HG02623 (cell line): Measurements from ENCODE around the gene KRT222.

Experiments
- ATAC-seq: cut with Tn5 transposase; IDR thresholded peaks from one replicate; pipeline ENCODE4 v1.9.1; 2021; ENCODE audit warnings: moderate library complexity; ENCODE audit not compliant: unreplicated experiment

The KRT222 gene

DNA sequence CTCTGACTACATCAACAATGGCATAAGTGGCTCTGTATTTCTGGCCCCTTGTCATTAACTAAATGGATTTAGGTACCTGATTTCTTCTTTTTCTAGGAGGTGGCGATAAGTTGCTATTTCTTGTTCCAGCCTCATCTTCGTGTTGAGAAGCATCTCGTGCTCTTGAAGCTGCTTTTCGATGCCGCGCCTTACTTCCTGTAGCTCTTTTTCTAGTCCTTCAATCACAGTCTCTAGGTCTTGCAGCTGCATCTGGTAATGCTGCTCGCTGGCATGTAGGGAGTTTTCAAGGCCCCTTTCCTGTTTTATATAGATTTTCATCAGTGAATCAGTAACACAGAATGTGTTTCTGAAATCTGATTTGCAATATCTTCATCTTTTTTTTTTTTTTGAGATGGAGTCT, 5.1 kb downstream of the KRT222 start:
- ATAC-seq = no peak

- no peak for ATAC-seq
These were observed 6.6 kb downstream of the KRT222 start for GRCh38 chr17:40658396-40658795.

DNA sequence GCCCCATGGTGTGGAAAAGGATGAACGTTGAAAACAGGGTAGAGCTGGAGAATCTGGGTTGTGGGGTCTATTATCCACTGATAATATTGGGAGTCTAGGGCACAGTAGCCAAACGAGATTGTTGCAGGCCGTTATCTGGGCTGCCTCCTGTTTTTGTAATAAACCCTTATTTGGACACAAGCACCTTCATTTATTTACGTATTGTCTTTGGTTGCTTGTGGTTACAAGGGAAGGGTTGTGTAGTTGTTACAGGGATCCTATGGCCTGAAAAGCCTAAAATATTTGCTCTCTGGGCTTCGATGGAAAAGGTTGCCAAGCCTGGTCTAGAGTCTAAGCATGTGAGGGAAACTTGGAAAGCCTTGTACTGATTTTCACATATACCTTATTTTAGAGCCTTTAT, 13.0 kb downstream of the KRT222 start:
- ATAC-seq = no peak

DNA sequence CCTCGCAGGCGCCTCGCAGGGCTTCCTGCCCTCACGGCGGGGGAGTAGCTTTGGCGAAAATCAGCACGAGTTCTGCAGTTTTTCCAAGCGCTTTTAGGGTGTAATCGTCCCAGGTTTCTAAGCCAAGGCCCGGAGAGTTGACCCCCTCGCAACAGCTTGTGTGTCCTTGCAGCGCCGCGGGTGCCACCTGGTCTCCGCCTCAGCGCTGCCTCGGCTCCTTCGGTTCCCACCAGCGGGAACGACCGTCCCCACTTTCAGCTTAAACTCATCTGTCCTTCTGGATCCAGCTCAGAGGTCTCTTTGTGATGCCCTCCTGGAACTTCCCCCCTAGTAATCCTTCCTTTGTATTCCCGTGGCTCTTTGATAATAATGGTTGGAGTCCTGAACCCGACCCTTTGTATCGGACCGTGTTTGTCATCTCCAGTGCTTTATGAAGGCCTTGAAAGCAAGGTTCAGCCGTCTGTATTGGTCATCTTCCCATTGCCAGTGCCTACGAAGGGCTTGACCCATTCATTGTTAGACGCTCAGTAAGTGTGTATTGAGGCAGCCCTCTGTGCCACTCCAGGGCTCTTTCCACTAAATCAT, 16.5 kb downstream of the KRT222 start:
- peak; percentile 22 for ATAC-seq

GRCh38 chr17:40647624-40648383, 17.2 kb downstream of the KRT222 start, which contains the start of gene SMARCE1:
TSS of gene SMARCE1 (minus strand) at chr17:40647818. CDS start at chr17:40645802, 2,016 bp downstream.
- peak; percentile 54 for ATAC-seq

GRCh38 chr17:40646791-40647623, 18.0 kb downstream of the KRT222 start:
- peak; percentile 18 for ATAC-seq

GRCh38 chr17:40645943-40646342, 19.0 kb downstream of the KRT222 start:
- no peak for ATAC-seq

DNA sequence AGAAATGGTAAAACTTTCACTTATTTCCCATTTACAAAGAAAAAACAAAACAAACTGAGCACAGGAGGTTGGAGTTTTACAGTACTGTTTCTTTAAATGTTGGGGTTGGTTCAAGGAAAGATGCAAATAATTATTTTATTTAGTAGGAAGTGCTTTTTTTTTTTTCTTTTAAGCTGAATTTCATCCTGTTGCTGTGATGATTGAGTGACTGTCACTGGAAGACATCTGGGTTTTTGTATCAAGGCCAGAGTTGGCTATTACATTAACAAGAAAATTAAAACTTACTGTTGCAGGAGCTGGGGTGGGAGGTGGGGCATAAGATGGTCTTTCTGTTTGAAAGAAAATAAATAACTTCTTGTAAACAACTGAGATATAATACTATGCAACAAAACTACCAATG, 19.7 kb downstream of the KRT222 start:
- no peak for ATAC-seq

GRCh38 chr17:40637931-40638330, 27.0 kb downstream of the KRT222 start:
- no peak for ATAC-seq

DNA sequence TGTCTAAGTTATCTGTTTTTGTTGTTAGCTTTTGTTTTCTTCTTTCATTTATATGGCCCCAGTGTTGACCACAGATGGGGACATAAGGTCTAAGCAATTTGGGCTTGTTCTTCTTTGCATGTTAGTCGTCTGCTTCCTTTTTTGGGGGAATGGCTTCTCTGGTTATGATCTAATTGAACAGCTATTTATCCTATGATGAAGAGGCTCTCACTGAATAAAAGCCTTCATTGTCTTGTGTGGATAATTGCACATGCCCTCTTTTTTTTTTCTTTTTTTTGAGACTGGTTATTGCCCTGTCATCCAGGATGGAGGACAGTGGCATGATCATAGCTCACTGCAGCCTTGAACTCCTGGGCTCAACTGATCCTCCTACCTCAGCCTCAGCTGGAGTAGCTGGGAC, 31.1 kb downstream of the KRT222 start:
- no peak for ATAC-seq

GRCh38 chr17:40632216-40632615, 32.8 kb downstream of the KRT222 start:
- no peak for ATAC-seq

DNA sequence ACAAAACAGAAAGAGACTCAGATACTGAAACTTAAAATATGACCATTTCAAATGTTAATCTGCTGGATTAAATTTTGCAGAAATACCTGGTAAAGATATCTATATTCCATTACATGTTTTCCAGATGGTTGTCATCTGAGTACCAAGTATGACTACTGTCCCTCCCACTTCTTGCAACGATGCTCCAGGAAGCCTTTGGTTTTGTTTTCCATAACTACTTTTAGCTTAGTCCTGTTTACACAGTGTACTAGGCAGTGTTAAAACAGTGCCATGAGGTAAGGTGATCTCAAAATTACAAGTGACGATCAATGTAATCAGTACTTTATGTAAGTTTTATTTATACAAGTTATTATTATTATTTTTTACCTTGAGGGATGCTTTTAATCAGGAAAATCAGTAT, 35.1 kb downstream of the KRT222 start:
- no peak for ATAC-seq

GRCh38 chr17:40625311-40625710, 39.7 kb downstream of the KRT222 start:
- ATAC-seq = no peak

DNA sequence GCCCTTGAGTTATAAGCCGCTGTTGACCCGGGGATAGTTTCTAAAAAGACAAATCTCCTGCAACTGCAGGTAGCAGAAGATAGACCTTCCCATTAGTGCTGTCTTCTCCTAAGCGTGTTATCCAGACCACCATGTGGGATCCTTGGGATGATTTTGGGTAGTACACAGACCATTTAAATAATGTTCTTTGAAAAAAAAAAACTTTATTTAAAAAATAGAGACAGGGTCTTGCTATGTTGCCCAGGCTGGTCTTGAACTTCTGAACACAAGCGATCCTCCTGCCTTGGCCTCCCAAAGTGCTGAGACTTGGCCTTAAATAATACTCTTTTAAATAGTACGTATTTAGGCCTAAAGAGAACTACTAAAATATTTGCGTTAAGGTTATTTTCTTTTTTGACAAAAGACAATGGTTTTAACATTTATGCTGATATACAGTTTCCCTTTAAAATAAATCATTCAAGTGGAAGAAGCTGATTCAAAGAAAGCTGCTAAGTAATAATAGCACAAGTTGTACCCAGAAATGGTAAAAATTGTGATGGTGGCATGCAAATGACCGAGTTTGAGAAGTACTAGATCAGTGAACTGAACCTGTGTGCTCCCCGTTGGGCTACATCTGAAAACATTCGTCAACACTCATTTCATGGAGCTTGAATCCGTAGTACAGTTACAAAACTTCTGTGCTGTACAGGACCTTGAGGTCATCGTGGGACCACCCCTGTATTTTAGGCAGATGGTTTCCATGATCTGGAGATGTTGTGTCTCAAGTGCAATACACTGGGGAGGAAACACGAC, 41.4 kb downstream of the KRT222 start:
- ATAC-seq = no peak

GRCh38 chr17:40622509-40622928, 42.5 kb downstream of the KRT222 start:
- ATAC-seq = no peak

DNA sequence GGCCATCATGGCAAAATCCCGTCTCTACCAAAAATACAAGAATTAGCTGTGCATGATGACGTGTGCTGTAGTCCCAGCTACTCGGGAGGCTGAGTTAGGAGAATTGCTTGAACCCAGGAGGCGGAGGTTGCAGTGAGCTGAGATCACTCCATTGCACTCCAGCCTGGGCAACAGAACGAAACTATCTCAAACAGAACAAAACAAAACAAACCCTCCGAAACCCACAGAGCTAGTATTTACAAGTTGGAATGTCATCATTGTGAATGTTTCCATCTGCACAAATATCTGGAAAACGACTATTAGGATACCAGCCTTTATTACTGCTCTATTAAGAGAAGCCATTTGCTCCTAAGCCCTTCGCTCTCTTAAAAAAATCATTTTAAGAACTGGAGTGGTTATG, 43.4 kb downstream of the KRT222 start:
- ATAC-seq = no peak

DNA sequence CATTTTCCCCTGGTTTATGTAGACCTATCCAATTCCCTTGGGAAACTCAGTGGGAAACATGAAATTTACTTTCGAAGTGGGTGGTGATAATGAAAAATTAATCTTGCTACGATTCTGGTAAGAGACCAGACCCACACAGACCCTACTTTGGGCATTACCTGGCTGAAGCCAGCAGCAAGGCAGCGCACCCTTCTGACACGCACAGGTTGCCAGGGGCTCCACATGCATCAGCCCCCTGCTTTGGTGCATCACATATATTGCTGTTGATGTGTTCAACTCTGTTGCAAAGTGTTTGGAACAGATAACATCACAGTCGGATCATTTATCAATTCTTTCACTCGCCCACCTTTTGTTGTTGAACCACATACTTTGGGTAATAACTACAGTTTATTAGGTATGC, 44.0 kb downstream of the KRT222 start:
- ATAC-seq = no peak

DNA sequence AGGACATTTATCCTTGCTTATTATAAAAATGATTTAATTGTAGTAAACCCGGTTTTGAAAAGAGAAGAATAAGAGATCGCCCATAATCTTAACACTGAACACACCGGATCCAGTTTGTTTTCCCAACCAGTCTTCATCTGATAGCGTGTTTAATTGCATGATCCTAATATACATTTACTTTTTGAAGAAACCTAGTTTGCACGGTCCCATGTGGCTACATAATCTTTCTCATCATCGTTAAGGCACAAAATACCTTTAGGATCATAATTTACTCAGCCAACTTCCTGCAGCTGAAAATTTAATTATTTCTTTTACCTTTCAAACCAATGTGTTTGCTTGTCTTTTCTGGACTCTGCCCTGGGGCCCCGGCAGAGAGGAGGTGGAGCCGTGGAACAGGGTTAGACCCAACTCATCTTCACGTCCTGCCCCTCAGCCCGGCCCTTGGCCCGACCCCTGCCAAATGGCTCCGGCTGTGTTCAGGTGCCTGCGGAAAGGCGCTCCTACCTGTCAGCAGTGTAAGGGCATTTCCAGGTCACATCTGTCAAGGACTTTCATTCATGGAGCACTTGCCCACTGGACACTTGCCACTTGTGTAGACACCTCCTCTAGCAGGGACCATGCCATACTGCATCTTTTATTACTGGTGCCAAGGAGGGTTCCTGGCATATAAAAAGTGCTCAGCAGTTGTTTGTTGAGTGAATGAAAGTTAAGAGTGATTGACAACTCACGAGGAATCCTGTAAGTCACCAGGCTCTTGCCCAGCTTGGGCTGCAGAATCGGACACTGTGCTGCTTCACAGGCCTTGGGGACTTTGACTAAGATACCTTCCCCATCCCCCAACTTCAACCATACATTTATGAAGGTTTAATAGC, 46.0 kb downstream of the KRT222 start:
- no peak for ATAC-seq

DNA sequence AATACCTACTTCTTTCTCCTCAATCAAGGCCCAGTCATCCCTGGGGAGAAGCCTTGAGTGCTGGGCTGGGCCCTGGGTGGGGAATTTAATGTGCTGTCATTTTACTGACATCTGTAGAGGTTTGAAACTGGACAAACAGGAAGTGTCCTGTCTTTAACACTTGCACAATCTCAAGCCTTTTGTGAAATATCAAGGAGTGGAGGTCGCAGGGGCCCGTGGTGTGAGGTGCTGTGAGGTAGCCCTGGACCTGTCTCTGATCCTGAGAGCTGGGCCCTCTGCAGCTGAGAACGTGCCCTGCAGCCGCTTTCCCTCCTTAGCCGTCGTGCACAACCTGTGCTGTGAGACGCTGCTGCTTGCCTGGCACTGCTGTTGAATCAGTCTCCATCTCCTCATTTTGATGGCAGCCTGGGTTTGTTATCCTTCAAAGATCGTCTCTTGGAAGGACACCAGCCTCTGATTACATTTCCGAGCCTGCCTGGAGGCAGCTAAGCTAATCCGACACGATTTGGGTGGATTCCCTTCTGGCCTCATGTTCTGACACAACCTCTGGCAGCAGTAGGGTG, 47.2 kb downstream of the KRT222 start:
- no peak for ATAC-seq

DNA sequence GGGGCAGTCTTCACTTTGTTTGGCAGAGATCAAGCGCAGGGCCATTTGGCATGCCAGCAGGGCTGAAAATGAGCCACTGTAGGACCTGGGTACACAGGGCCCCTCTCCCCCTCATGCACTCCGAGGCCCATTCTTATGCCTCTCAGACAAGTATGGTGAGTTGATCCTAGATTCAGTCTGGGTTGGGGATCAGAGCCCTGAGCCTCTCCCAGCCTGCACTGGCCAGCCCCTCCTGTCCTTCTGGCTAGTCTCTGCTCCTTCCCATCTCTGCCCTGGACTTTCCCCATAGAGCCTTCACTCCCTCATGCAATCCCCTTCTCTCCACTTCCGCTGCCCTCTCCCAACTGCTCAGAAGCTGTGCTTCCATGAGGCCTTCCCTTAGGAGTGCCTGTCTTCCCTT, 48.4 kb downstream of the KRT222 start:
- no peak for ATAC-seq
